NCI-H1105 (cell line): ENCODE results near the gene OTUD5.
"Not testable (repeated sequence)": the region's sequence is repeated elsewhere in the genome, so short reads cannot be mapped to it uniquely, and the experiment has no call there.

Experiments
- DNase-seq: peaks from one replicate; lab custom pipeline; 2025; lab: John Stamatoyannopoulos, UW

OTUD5 gene

GRCh38 chrX:48957477-48957826, at the start of gene OTUD5:
TSS of gene OTUD5 (minus strand) at chrX:48957607. CDS start at chrX:48957570, 37 bp downstream.
- DNase-seq, result peak; percentile 65

DNA sequence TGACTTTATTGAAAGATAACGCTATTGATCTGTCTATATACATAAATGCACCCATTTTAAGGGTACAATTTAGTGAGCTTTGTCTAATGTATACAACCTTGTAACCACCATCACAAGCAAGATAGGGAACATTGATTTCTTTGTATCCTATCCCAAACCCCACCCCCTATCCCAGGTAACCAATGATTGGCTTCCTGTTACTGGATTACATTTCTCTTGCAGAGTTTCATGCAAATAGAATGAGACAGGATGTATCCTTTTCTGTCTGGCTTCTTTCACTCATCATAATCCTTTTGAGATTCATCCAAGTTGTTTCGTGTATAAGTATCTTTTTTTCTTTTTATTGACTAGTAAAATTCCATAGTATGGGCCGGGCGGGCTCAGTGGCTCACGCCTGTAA, 46.3 kb upstream of the OTUD5 start:
- DNase-seq, result no peak

GRCh38 chrX:49002091-49002935, 44.9 kb upstream of the OTUD5 start, which contains the start of gene GRIPAP1:
TSS of gene GRIPAP1 (minus strand) at chrX:49002264. CDS start at chrX:49002229, 35 bp downstream.
- DNase-seq, result peak; percentile 74

DNA sequence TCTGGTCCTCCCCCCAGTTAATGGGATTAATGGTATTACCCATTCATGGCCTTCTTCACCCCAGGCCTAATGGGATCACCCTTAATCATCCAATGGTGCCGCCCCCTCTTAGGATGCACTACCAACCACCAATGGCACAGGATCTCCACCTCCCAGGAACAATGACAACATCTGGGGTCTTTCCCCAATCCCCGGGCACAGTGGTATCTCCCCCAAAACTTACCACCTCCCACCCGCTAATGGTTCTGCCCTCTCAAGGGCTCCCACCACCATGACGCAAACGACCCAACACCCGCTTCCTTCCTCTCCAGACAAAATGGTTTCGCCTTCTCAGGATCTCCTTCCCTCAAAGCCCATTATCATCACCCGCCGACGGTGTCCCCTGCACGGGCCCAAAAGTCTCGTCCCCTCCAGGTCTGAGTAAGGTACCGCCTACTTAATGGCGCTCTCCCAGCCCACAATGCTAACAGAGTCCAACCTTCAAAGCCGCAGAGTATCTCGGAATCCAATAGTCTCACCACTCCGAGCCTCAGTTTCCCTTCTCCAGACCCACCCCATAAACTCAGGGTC, 44.2 kb upstream of the OTUD5 start:
- peak; percentile 26 for DNase-seq

GRCh38 chrX:49000636-49001035, 43.2 kb upstream of the OTUD5 start:
- no peak for DNase-seq

- DNase-seq, result no peak
Observed at GRCh38 chrX:48999030-48999429, 41.6 kb upstream of the OTUD5 start.

- no peak for DNase-seq
Observed at GRCh38 chrX:48998391-48998790, 41.0 kb upstream of the OTUD5 start.

GRCh38 chrX:48997865-48998264, 40.5 kb upstream of the OTUD5 start:
- no peak for DNase-seq

DNA sequence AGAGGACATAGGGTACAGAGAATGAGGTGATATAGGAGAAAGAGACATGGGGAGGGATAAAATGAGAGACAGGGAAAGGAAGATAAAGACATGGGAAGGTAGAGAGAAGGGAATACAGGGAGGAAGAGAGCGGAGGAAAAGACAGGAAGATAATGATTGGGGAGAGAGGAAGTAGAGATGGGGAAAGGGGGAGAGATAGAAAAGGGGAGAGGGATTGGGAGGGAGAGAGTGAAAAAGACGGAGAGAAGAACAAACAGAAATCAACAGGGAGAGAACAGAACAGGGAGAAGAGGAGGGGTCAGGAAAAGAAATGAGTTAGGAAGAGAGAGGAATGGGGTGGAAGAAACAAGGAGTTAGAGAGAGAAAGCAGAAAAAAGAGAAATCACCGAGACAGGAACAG, 40.0 kb upstream of the OTUD5 start:
- DNase-seq, result no peak

DNA sequence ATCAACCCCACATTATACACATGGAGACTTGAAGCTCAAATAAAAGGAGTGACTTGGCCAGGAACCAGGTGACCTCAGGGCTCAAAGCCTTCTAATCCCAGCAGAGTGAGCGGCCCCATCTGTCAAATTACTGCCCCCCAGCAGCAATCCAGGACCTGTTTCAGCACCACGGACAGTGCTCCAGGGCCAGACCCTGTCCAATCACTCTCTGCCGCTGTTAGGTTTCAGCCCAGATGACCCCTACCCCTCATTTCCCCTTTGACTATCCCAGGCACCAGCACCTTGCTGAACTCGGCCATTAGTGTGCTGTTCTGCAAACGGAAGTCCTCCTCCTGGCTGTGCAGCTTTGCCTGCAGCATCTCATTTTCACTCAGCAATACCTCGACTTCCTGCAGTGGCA, 39.6 kb upstream of the OTUD5 start:
- DNase-seq, result no peak

- DNase-seq, result no peak
Observed at GRCh38 chrX:48992341-48992740, 34.9 kb upstream of the OTUD5 start.

DNA sequence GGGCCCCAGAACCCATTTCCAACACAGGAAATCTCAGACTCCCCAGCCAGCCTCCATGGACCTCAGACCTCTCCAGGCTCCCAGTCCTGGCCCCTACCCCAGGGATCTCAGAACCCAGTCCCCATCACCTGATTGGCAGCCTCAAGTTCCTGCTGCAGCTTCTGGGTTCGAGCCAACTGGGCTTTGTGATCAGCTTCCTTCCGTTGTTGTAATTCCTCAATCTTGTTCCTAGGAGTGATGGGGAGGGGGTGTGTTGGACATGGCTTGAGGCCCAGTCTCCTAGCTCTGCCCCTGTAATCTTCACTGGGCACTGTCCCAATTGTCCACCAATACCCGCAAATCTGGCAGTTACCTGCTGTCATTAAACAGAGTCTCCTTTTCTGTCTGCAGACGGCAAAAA, 32.1 kb upstream of the OTUD5 start:
- no peak for DNase-seq

- no peak for DNase-seq
Observed at GRCh38 chrX:48983896-48984295, 26.5 kb upstream of the OTUD5 start.

- no peak for DNase-seq
Observed at GRCh38 chrX:48983081-48983480, 25.7 kb upstream of the OTUD5 start.

GRCh38 chrX:48981178-48981577, 23.8 kb upstream of the OTUD5 start:
- DNase-seq, result no peak

- DNase-seq, result not testable (repeated sequence)
Observed at GRCh38 chrX:48980341-48980740, 22.9 kb upstream of the OTUD5 start.

GRCh38 chrX:48978226-48978625, 20.8 kb upstream of the OTUD5 start:
- no peak for DNase-seq

DNA sequence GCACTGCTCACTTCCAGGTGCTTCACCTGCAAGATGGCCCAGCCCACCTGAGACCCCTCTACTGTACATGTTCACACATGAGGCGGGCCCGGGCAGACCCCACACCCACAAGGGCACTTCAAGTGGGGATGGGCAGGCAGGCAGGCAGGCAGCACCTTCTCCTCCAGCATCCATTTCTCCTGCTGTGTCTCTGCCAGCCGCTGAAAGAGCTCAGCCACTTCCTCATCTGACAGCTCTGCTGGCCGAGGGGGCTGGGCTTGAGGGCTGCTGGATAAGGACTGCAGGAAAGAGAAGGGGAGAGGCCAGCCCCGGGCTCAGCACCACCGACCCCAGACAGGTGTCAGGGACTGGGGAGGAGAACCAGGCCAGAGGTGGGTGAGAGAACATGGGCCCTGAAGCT, 18.7 kb upstream of the OTUD5 start:
- DNase-seq, result no peak

DNA sequence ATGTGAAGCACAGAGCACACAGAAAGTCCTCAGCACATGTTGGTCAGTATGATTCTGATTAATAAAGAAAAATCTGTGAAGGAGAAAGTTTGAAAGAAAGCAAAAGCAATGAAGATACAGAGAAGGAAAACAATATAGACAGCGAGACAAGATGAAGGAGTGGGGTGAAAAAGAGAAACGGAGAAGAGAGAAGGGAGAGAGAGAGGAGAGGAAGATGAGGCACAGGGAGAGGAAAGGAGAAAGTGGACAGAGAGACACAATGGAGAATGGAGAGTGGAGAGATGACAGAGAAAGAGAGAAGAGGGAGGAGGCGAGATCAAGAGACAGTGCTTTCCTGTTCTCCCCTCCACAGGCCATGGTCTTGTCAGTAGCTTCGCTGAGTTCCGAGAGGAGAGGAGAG, 18.1 kb upstream of the OTUD5 start:
- DNase-seq, result no peak

- DNase-seq, result no peak
Observed at GRCh38 chrX:48975041-48975440, 17.6 kb upstream of the OTUD5 start.

DNA sequence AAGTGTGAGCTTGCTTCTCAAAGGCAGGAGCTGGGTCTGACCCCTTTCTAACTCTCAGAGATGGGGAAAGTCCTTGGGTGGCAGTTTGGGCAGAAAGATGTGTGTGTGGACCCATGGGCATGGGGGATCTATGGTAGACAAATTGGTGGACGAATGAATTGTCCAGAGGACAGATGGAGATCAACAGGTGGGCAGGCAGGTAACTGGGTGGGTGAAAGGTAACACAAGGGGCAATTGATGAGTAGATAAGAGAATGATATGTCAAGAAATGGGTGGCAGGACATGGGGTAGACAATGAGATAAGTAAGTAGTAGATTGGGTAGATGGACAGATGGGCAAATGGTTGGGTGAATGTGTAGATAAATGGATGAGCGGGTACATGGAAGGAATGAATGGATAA, 17.2 kb upstream of the OTUD5 start:
- no peak for DNase-seq

- DNase-seq, result no peak
Observed at GRCh38 chrX:48974033-48974432, 16.6 kb upstream of the OTUD5 start.

GRCh38 chrX:48972220-48973164, 15.1 kb upstream of the OTUD5 start:
- peak; percentile 36 for DNase-seq
